Fibroblast of lung (primary cell): ENCODE results near the gene LPCAT1. TPM values are rescaled to one million over a fixed set of nuclear protein-coding genes. Genes with fewer than 3 reads are reported as not detected.

ENCODE experiments used
- DNase-seq, 2 donors: peaks; one replicate each; pipeline versions ENCODE4 v3.0.0 to v3.0.0-alpha.2; 2010; ENCODE audit warnings: low read depth in 2 of 2
- H2AFZ ChIP-seq: 2 replicates; pipeline ENCODE4 v1.5.1; 2012; ENCODE audit warnings: low read length, control low read depth, inconsistent platforms
- H3K27ac ChIP-seq: 2 replicates; pipeline ENCODE4 v1.5.1; 2011; ENCODE audit warnings: low read length, control low read depth; ENCODE audit not compliant: insufficient read depth
- H3K27me3 ChIP-seq: 2 replicates; pipeline ENCODE4 v1.5.1; 2011; ENCODE audit warnings: mild to moderate bottlenecking, low read length; ENCODE audit not compliant: control insufficient read depth, insufficient read depth
- H3K36me3 ChIP-seq: 2 replicates; pipeline ENCODE4 v1.5.1; 2011; ENCODE audit warnings: low read length; ENCODE audit not compliant: control insufficient read depth, insufficient read depth
- H3K4me1 ChIP-seq: 2 replicates; pipeline ENCODE4 v1.5.1; 2011; ENCODE audit warnings: low read length; ENCODE audit not compliant: control insufficient read depth, insufficient read depth; ENCODE audit errors: extremely low read depth
- H3K4me2 ChIP-seq: 2 replicates; pipeline ENCODE4 v1.5.1; 2011; ENCODE audit warnings: low read length, control low read depth; ENCODE audit not compliant: insufficient read depth; ENCODE audit errors: extremely low read depth
- H3K4me3 ChIP-seq, 4 experiments: fragments of 200-600 bp in 1 of 4; sonication (generic) in 1 of 4; replicated peaks in 1 of 4; 2 replicates each; pipeline ENCODE4 v1.5.1; 2011 to 2016; ENCODE audit warnings: low read length in 4 of 4, low read depth in 3 of 4, mild to moderate bottlenecking in 3 of 4, control low read depth in 2 of 4, inconsistent platforms in 1 of 4, mixed read lengths in 1 of 4; ENCODE audit not compliant: insufficient read depth in 1 of 4; ENCODE audit errors: control extremely low read depth in 1 of 4
- H3K79me2 ChIP-seq: 2 replicates; pipeline ENCODE4 v1.5.1; 2012; ENCODE audit warnings: mild to moderate bottlenecking, low read length, inconsistent platforms; ENCODE audit not compliant: control insufficient read depth, insufficient read depth
- H3K9ac ChIP-seq: 2 replicates; pipeline ENCODE4 v1.5.1; 2011; ENCODE audit warnings: mild to moderate bottlenecking, low read length, control low read depth; ENCODE audit not compliant: insufficient read depth
- H3K9me3 ChIP-seq: 2 replicates; pipeline ENCODE4 v1.5.1; 2012; ENCODE audit warnings: low read depth, low read length; ENCODE audit not compliant: control insufficient read depth, insufficient read depth
- H4K20me1 ChIP-seq: 2 replicates; pipeline ENCODE4 v1.5.1; 2011; ENCODE audit warnings: low read length; ENCODE audit not compliant: control insufficient read depth, insufficient read depth; ENCODE audit errors: extremely low read depth
- EZH2 ChIP-seq: IDR thresholded peaks from 2 replicates; pipeline ENCODE4 v1.5.1; 2012; ENCODE audit warnings: low read length, control low read depth, mild to moderate bottlenecking; ENCODE audit errors: missing control alignments
- polyA plus RNA-seq, 2 donors: library from polyadenylated mRNA; depleted of rRNA in 1 of 2; stranded (reverse) in 1 of 2; unstranded in 1 of 2; fragments of >200 nt; gene quantifications; 2 replicates each; pipeline ENCODE4 v1.2.1, GENCODE V29; 2011 to 2012; ENCODE audit warnings: missing spikeins in 1 of 2
- total RNA-seq: library from RNA; depleted of rRNA; stranded (reverse); fragments of >200 nt; gene quantifications from 2 replicates; pipeline ENCODE4 v1.2.1, GENCODE V29; 2014
- TF ChIP-seq, protein P1 (sequence below), 2 donors: IDR thresholded peaks in 1 of 2; conservative IDR thresholded peaks in 1 of 2; 1 replicate in 1 of 2; 2 replicates in 1 of 2; pipeline ENCODE4 v1.5.1; 2011 to 2012; ENCODE audit warnings: low read length in 2 of 2, control low read depth in 1 of 2, inconsistent platforms in 1 of 2, low read depth in 1 of 2, mild to moderate bottlenecking in 1 of 2

Gene LPCAT1
- total and polyA plus RNA-seq, 2 donors (not counting 1 experiment from before 2014, with no cell fraction given) = 50.8 to 65.2 TPM

DNA sequence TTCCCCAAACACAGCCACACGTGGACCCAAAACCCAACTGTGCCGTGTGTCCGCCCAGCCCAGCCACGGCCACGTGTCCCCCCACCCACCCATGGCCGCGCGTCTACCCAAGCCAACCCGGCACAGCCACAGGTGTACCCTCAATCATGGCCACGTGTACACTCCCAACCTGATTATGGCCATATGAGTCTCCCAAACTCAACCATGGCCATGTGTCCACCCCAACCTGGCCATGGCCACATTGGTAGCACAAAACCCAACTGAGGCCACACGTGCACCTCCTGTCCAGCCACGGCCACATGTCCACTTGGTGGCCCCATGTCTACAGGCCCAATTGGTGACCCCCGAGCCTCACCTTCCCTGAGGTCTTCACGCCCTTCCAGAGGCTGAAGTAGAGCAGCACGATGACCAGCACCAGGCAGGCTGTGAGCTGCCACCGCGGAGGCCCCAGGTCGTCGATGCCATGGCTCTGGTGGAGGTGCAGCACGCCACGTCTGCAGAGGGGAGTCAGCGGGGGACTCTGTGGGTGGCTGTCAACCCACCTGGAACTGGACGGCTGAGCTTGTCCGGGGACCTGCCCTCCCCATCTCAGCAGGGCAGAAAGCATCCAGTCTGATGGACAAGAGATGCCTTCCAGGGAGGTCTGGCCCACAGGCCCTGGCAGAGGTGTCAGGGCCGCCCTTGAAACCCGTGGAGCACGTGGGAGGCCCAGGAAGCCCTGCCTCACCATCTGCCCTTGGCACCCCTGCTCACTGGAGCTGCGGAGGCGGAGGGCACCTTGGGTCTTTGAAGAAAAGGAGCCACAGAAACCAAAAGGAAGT, 102.0 kb downstream of the LPCAT1 start:
- DNase-seq = no peak
- H3K4me3 ChIP-seq = no peak overlapping the region
- no peak overlapping the region for H3K4me2 ChIP-seq
- H3K79me2 ChIP-seq = no peaks in the 10 kb centered on the region
- no peaks in the 10 kb centered on the region for H3K36me3 ChIP-seq
- H3K9me3 ChIP-seq = no peaks in the 10 kb centered on the region
- no peak overlapping the region for H3K27ac ChIP-seq
- no peak overlapping the region for H3K9ac ChIP-seq
- no peak overlapping the region for H2AFZ ChIP-seq
- H3K27me3 ChIP-seq = no peaks in the 10 kb centered on the region
- TF ChIP-seq, protein P1, sequence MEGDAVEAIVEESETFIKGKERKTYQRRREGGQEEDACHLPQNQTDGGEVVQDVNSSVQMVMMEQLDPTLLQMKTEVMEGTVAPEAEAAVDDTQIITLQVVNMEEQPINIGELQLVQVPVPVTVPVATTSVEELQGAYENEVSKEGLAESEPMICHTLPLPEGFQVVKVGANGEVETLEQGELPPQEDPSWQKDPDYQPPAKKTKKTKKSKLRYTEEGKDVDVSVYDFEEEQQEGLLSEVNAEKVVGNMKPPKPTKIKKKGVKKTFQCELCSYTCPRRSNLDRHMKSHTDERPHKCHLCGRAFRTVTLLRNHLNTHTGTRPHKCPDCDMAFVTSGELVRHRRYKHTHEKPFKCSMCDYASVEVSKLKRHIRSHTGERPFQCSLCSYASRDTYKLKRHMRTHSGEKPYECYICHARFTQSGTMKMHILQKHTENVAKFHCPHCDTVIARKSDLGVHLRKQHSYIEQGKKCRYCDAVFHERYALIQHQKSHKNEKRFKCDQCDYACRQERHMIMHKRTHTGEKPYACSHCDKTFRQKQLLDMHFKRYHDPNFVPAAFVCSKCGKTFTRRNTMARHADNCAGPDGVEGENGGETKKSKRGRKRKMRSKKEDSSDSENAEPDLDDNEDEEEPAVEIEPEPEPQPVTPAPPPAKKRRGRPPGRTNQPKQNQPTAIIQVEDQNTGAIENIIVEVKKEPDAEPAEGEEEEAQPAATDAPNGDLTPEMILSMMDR (conservative IDR thresholded peaks at IDR 0.05 in 1 of 2, IDR thresholded peaks at IDR 0.05 in 1 of 2; ENCODE audit: low read depth in 1 of 2, low read length in 2 of 2) = no peak
- no peak for TF ChIP-seq EZH2
- H3K4me1 ChIP-seq = no peaks in the 10 kb centered on the region
- no peaks in the 10 kb centered on the region for H4K20me1 ChIP-seq

DNA sequence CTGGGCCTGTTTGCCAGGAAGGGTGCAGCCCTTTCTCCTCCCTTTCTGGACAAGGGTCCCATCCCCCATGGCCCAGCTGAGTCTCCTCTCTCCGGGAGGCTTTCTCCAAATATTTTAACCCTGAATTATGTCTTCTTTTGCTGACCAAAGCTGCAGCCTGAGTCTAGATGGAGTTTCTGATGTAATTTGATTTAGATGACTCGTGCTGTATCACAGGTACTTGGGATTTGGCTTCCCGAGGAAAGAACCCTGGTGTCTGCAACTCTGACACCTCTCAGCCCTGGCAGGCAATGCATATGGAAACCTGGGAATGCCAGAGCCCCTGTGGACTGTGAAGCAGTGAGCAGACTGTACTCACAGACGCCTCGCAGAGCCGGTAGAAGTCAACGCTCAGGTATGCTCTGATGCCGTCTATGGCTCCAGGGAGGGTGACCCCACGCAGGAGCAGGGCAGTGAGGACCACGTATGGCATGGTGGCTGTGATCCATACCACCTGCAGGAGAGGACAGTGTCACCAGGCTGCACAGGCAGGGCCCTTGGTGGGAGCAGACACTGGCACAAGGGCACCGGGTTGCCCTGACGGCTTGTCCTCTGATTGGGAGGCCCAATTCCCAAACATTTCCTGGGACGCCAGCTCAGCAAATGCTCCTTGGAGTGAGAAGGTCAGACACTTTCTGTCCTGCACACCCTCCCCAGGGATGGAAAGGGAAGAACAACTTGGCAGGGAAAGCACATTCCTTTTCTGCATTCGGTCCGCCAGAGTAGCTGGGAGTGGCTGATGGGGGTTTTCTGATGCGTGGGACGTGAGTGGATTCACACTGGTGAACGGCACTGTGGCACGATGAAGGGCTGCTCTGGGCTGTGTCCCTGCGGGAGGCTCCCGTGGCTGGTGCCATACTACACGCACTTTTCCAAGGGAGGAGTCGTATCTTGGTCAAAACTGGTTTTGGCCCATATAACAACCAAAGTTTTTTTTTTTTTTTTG, 103.3 kb downstream of the LPCAT1 start:
- H3K9me3 ChIP-seq = no peaks in the 10 kb centered on the region
- no peaks in the 10 kb centered on the region for H3K4me1 ChIP-seq
- no peaks in the 10 kb centered on the region for H3K79me2 ChIP-seq
- H3K27me3 ChIP-seq = no peaks in the 10 kb centered on the region
- DNase-seq = no peak
- no peak overlapping the region for H3K4me3 ChIP-seq
- no peaks in the 10 kb centered on the region for H4K20me1 ChIP-seq
- no peak overlapping the region for H2AFZ ChIP-seq
- TF ChIP-seq EZH2 = no peak
- TF ChIP-seq, protein P1 (conservative IDR thresholded peaks at IDR 0.05 in 1 of 2, IDR thresholded peaks at IDR 0.05 in 1 of 2; ENCODE audit: low read depth in 1 of 2, low read length in 2 of 2) = no peak
- H3K4me2 ChIP-seq = no peak overlapping the region
- H3K9ac ChIP-seq = no peak overlapping the region
- H3K27ac ChIP-seq = no peak overlapping the region
- H3K36me3 ChIP-seq = no peaks in the 10 kb centered on the region
